CD14-positive monocyte (primary cell): ENCODE results near the gene LARGE2. TPM values are rescaled to one million over a fixed set of nuclear protein-coding genes. Genes with fewer than 3 reads are reported as not detected.

Source experiments
- DNase-seq, 3 donors: peaks; one replicate each; pipeline ENCODE4 v3.0.0-alpha.2; 2011 to 2022
- H2AFZ ChIP-seq: 2 replicates; pipeline ENCODE4 v1.6.0; 2012; ENCODE audit warnings: mild to moderate bottlenecking, low read depth, low read length, inconsistent platforms; ENCODE audit not compliant: insufficient read depth, poor library complexity, severe bottlenecking
- H3K27ac ChIP-seq, 2 donors: 1 replicate in 1 of 2; 2 replicates in 1 of 2; pipeline ENCODE4 v1.5.1; 2012 to 2013; ENCODE audit warnings: low read length in 2 of 2, control low read depth in 1 of 2, inconsistent platforms in 1 of 2, low read depth in 1 of 2, mild to moderate bottlenecking in 1 of 2
- H3K27me3 ChIP-seq, 2 donors: one replicate each; pipeline versions ENCODE4 v1.6.0 to v1.6.1; 2011 to 2013; ENCODE audit warnings: low read length in 2 of 2; ENCODE audit not compliant: control insufficient read depth in 2 of 2, insufficient read depth in 2 of 2
- H3K36me3 ChIP-seq, 2 donors: replicated peaks in 1 of 2; 1 replicate in 1 of 2; 2 replicates in 1 of 2; pipeline versions ENCODE4 v1.5.1 to v1.6.1; 2012 to 2013; ENCODE audit warnings: low read length in 2 of 2, control low read depth in 1 of 2, inconsistent platforms in 1 of 2, mild to moderate bottlenecking in 1 of 2; ENCODE audit not compliant: insufficient read depth in 2 of 2, control insufficient read depth in 1 of 2
- H3K4me1 ChIP-seq, 2 donors: 1 replicate in 1 of 2; 2 replicates in 1 of 2; pipeline versions ENCODE4 v1.5.1 to v1.6.1; 2012 to 2013; ENCODE audit warnings: low read length in 2 of 2, control low read depth in 1 of 2, inconsistent platforms in 1 of 2, mild to moderate bottlenecking in 1 of 2, moderate library complexity in 1 of 2; ENCODE audit not compliant: insufficient read depth in 2 of 2, control insufficient read depth in 1 of 2
- H3K4me2 ChIP-seq: replicated peaks from 2 replicates; pipeline ENCODE3; 2012; ENCODE audit warnings: low read length, moderate library complexity, mild to moderate bottlenecking; ENCODE audit not compliant: poor library complexity, severe bottlenecking; ENCODE audit errors: extremely low read depth
- H3K4me3 ChIP-seq, 3 experiments: fragments of 200-600 bp in 1 of 3; sonication (generic) in 1 of 3; replicated peaks in 1 of 3; 1 replicate in 2 of 3; 2 replicates in 1 of 3; pipeline ENCODE4 v1.5.1; 2011 to 2013; ENCODE audit warnings: low read length in 3 of 3, mild to moderate bottlenecking in 3 of 3, control low read depth in 2 of 3, low read depth in 2 of 3, inconsistent platforms in 1 of 3, moderate library complexity in 1 of 3
- H3K79me2 ChIP-seq: 2 replicates; pipeline ENCODE4 v1.6.0; 2012; ENCODE audit warnings: mild to moderate bottlenecking, control low read depth, inconsistent platforms, low read length, moderate library complexity; ENCODE audit not compliant: insufficient read depth
- H3K9ac ChIP-seq: 2 replicates; pipeline ENCODE4 v1.6.0; 2017; ENCODE audit warnings: low read length, mild to moderate bottlenecking; ENCODE audit not compliant: insufficient read depth, poor library complexity, severe bottlenecking
- H3K9me3 ChIP-seq, 2 donors: replicated peaks in 1 of 2; 1 replicate in 1 of 2; 2 replicates in 1 of 2; pipeline versions ENCODE4 v1.5.1 to v1.6.1; 2012 to 2013; ENCODE audit warnings: low read length in 2 of 2, control low read depth in 1 of 2; ENCODE audit not compliant: control insufficient read depth in 1 of 2, insufficient read depth in 1 of 2
- H4K20me1 ChIP-seq: 2 replicates; pipeline ENCODE4 v1.6.0; 2012; ENCODE audit warnings: mild to moderate bottlenecking, low read length, control low read depth, moderate library complexity; ENCODE audit not compliant: insufficient read depth
- H3K27ac Mint-ChIP-seq, 7 donors: one replicate each; pipeline ENCODE4 v1.8.0; 2020; ENCODE audit warnings: mild to moderate bottlenecking in 7 of 7, mixed read lengths in 7 of 7, moderate library complexity in 6 of 7, inconsistent platforms in 2 of 7
- H3K27me3 Mint-ChIP-seq, 3 donors: one replicate each; pipeline ENCODE4 v1.8.0; 2021 to 2022; ENCODE audit warnings: low read depth in 3 of 3, mild to moderate bottlenecking in 3 of 3, mixed read lengths in 3 of 3, moderate library complexity in 3 of 3, inconsistent platforms in 1 of 3
- H3K36me3 Mint-ChIP-seq, 2 donors: one replicate each; pipeline ENCODE4 v1.8.0; 2020; ENCODE audit warnings: mixed read lengths in 2 of 2, inconsistent platforms in 1 of 2, mild to moderate bottlenecking in 1 of 2
- H3K4me1 Mint-ChIP-seq: one replicate; pipeline ENCODE4 v1.8.0; 2020; ENCODE audit warnings: mild to moderate bottlenecking, mixed read lengths
- H3K4me3 Mint-ChIP-seq, 2 donors: one replicate each; pipeline ENCODE4 v1.8.0; 2020; ENCODE audit warnings: mild to moderate bottlenecking in 2 of 2, mixed read lengths in 2 of 2, moderate library complexity in 1 of 2
- H3K9me3 Mint-ChIP-seq, 7 donors: one replicate each; pipeline ENCODE4 v1.8.0; 2020 to 2022; ENCODE audit warnings: mixed read lengths in 7 of 7, mild to moderate bottlenecking in 6 of 7, moderate library complexity in 6 of 7, inconsistent platforms in 2 of 7
- WGBS: methylation state at CpG from one replicate; pipeline ENCODE4 v1.1.5; 2013; ENCODE audit warnings: missing lambda C conversion rate; ENCODE audit not compliant: insufficient coverage; 5-methylcytosine and 5-hydroxymethylcytosine counted together
- intact Hi-C, 2 donors: fragments of 100-400 bp; cut with micrococcal nuclease; formaldehyde crosslinking; loops; one replicate each; pipeline versions ENCODE4 v1.15.0 to v1.15.1; 2023
- polyA plus RNA-seq, 3 donors: library from polyadenylated mRNA; depleted of rRNA in 1 of 3; unstranded in 2 of 3; stranded (reverse) in 1 of 3; fragments of 300-500 nt in 2 of 3; fragments of >200 nt in 1 of 3; fragmentation: Illumina TruSeq in 2 of 3; gene quantifications; 1 replicate in 2 of 3; 2 replicates in 1 of 3; pipeline ENCODE4 v1.2.3, GENCODE V29; 2012 to 2021
- TF ChIP-seq, protein P1 (sequence below): fragments of 200-600 bp; IDR thresholded peaks from one replicate; pipeline ENCODE4 v1.8.0; 2022; ENCODE audit warnings: antibody characterized with exemption, mild to moderate bottlenecking

The LARGE2 gene
- polyA plus RNA-seq, 3 donors, result 0.12 TPM; not detected in 2

DNA sequence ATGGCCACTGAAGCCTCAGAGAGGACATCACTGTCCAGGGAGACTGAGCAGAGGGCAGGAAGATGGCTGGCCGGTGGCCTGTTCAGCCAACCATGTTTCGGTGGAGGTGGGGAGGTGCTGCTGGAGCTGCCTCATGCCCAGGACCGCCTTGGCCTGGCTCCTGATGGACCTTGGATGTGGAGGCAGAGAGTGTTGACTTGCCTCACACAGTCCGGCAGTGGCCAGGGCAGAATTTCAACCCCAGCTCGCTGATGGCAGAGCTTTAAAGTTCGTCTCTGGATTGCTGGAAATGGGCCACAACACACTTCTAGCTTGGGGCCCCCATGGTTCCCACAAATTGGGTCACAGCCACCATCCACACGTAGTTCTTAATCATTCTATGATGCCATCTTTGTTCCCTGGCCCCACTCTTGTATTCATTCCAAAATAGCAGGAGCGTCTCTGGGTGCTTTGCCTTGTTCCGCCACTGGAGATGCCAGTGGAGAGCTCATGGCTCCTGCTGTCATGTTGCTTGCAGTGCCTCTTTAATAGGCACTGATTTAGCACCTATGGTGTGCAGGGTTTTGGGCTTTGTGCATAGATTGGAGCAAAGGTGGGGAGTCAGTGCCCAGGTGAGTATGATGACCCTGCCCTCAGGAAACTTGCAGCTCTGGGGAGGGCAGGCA is 31.4 kb upstream of the LARGE2 start:
- no peak overlapping the region for H3K9ac ChIP-seq
- 91% methylated on average over 7 of the region's 9 CpGs for WGBS
- no peaks in the 10 kb centered on the region for H3K79me2 ChIP-seq
- H3K9me3 ChIP-seq, result no peaks in the 10 kb centered on the region
- DNase-seq, result no peak
- H3K27ac ChIP-seq, result no peak overlapping the region
- H3K9me3 Mint-ChIP-seq, result no peaks in the 10 kb centered on the region
- H3K4me2 ChIP-seq, result no peak overlapping the region
- H3K4me3 Mint-ChIP-seq, result no peak overlapping the region
- peaks cover 10 to 23% of the 10 kb centered on the region in 2 donors for H3K27me3 ChIP-seq
- no peaks in the 10 kb centered on the region for H3K36me3 ChIP-seq
- H3K4me1 Mint-ChIP-seq, result no peaks in the 10 kb centered on the region
- intact Hi-C loops, result no loop called here
- TF ChIP-seq, protein P1, sequence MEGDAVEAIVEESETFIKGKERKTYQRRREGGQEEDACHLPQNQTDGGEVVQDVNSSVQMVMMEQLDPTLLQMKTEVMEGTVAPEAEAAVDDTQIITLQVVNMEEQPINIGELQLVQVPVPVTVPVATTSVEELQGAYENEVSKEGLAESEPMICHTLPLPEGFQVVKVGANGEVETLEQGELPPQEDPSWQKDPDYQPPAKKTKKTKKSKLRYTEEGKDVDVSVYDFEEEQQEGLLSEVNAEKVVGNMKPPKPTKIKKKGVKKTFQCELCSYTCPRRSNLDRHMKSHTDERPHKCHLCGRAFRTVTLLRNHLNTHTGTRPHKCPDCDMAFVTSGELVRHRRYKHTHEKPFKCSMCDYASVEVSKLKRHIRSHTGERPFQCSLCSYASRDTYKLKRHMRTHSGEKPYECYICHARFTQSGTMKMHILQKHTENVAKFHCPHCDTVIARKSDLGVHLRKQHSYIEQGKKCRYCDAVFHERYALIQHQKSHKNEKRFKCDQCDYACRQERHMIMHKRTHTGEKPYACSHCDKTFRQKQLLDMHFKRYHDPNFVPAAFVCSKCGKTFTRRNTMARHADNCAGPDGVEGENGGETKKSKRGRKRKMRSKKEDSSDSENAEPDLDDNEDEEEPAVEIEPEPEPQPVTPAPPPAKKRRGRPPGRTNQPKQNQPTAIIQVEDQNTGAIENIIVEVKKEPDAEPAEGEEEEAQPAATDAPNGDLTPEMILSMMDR, result no peak
- peaks cover 6% of the 10 kb centered on the region for H4K20me1 ChIP-seq
- H3K27me3 Mint-ChIP-seq, result peaks cover 16 to 50% (median 28%) of the 10 kb centered on the region in 3 donors
- no peak overlapping the region for H2AFZ ChIP-seq
- no peak overlapping the region for H3K4me3 ChIP-seq
- peaks cover 2% of the 10 kb centered on the region in 2 donors for H3K4me1 ChIP-seq
- no peak overlapping the region for H3K27ac Mint-ChIP-seq
- H3K36me3 Mint-ChIP-seq, result no peaks in the 10 kb centered on the region

DNA sequence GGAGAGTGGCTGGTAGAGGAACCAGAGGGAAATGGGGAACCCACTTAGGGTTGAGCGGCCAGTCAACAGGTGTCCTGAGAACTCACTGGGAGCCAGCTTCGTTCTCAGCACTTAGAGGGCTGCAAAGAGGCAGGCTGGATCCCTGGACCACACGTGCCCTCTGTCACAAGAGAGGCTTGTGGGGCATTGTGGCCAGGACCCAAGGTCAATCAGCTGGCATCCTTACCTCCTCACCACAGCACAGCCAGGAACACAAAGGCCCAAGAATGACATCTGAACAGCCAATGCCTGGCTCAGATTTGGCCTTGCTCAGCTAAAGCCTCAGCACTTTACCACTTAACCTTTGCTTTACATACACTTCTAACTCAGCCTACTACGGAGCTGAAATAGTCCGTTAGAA is 29.6 kb upstream of the LARGE2 start:
- DNase-seq, result no peak
- H3K4me2 ChIP-seq, result no peak overlapping the region
- H3K4me3 Mint-ChIP-seq, result no peak overlapping the region
- no peaks in the 10 kb centered on the region for H3K36me3 ChIP-seq
- no peak overlapping the region for H3K4me3 ChIP-seq
- TF ChIP-seq, protein P1, result no peak
- no peaks in the 10 kb centered on the region for H3K4me1 Mint-ChIP-seq
- H3K27me3 Mint-ChIP-seq, result peaks cover 25 to 50% (median 27%) of the 10 kb centered on the region in 3 donors
- no peaks in the 10 kb centered on the region for H3K9me3 ChIP-seq
- H4K20me1 ChIP-seq, result no peaks in the 10 kb centered on the region
- peaks cover 0 to 3% (median 0%) of the 10 kb centered on the region in 7 donors for H3K9me3 Mint-ChIP-seq
- H3K27me3 ChIP-seq, result peaks cover 3 to 24% of the 10 kb centered on the region in 2 donors
- 92% methylated on average over 3 of the region's 5 CpGs for WGBS
- H3K27ac ChIP-seq, result no peak overlapping the region
- H3K79me2 ChIP-seq, result no peaks in the 10 kb centered on the region
- H3K4me1 ChIP-seq, result no peaks in the 10 kb centered on the region
- no peak overlapping the region for H2AFZ ChIP-seq
- H3K9ac ChIP-seq, result no peak overlapping the region
- intact Hi-C loops, result no loop called here
- no peaks in the 10 kb centered on the region for H3K36me3 Mint-ChIP-seq
- H3K27ac Mint-ChIP-seq, result no peak overlapping the region
